Bronchial epithelial cell (primary cell): ENCODE results near the gene BLACAT1. TPM values are rescaled to one million over a fixed set of nuclear protein-coding genes. Genes with fewer than 3 reads are reported as not detected.

ENCODE experiments used
- DNase-seq: peaks from one replicate; pipeline ENCODE4 v3.0.0-alpha.2; 2010; ENCODE audit warnings: low read depth
- FAIRE-seq: peaks from 2 replicates; lab custom pipeline; 2011; peaks lifted over from hg19 to GRCh38; lab: Jason Lieb, UNC
- H3K27me3 ChIP-seq: 2 replicates; pipeline ENCODE4 v1.5.1; 2011; ENCODE audit warnings: low read length; ENCODE audit not compliant: control insufficient read depth, insufficient read depth
- H3K36me3 ChIP-seq: 2 replicates; pipeline ENCODE4 v1.5.1; 2011; ENCODE audit warnings: low read length; ENCODE audit not compliant: control insufficient read depth, insufficient read depth
- H3K4me3 ChIP-seq: 2 replicates; pipeline ENCODE4 v1.5.1; 2011; ENCODE audit warnings: mild to moderate bottlenecking, low read depth, low read length, control low read depth
- total RNA-seq: library from RNA; depleted of rRNA; stranded (reverse); fragments of >200 nt; gene quantifications from 2 replicates; pipeline ENCODE4 v1.2.1, GENCODE V29; 2014
- TF ChIP-seq, protein P1 (sequence below): IDR thresholded peaks from 2 replicates; pipeline ENCODE4 v1.5.1; 2011; ENCODE audit warnings: mild to moderate bottlenecking, moderate library complexity, low read length, control low read depth, inconsistent platforms; ENCODE audit not compliant: insufficient read depth, severe bottlenecking

Gene BLACAT1
- total RNA-seq, 1 donor from 2014 or later = 0.79 TPM

DNA sequence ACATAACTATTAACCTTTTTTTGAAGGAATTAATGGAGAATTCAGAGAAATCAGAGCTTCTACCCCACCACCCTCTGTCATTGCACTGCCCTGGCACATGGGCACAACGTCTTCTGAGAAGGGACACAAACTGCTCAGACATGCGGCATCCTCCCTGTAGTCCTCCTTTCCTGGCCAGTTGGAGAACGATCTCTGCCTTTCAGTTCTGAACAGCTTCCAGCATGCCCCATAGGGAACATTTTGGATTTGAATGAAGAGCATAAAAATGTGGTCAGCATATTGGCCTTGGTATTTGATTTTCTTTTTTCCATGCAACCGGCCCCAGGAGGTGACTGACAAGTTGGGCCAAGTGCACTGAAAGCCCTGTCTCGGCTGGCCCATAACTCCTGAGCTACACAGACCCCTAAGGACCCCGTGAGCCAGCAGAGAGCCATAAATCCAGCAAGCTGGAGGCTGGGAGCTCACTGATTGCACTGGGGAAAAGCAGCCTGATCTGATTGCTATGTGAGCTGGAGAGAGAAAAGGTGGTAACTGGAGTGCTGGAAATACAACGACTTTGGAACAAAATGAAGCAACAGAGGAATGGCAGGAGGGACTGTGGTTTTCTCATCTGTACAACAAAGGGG is 10.9 kb upstream of the BLACAT1 start:
- Histone ChIP-seq H3K36me3 (no peaks in the 10 kb centered on the region), H3K27me3 (peaks cover 4% of the 10 kb centered on the region), H3K4me3 (no peak overlapping the region)
- TF ChIP-seq, protein P1, sequence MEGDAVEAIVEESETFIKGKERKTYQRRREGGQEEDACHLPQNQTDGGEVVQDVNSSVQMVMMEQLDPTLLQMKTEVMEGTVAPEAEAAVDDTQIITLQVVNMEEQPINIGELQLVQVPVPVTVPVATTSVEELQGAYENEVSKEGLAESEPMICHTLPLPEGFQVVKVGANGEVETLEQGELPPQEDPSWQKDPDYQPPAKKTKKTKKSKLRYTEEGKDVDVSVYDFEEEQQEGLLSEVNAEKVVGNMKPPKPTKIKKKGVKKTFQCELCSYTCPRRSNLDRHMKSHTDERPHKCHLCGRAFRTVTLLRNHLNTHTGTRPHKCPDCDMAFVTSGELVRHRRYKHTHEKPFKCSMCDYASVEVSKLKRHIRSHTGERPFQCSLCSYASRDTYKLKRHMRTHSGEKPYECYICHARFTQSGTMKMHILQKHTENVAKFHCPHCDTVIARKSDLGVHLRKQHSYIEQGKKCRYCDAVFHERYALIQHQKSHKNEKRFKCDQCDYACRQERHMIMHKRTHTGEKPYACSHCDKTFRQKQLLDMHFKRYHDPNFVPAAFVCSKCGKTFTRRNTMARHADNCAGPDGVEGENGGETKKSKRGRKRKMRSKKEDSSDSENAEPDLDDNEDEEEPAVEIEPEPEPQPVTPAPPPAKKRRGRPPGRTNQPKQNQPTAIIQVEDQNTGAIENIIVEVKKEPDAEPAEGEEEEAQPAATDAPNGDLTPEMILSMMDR = no peak
- DNase-seq = no peak
- FAIRE-seq = no peak

- no peak for DNase-seq
- no peaks in the 10 kb centered on the region for H3K36me3 ChIP-seq
- no peak for FAIRE-seq
- TF ChIP-seq, protein P1 = no peak
- peaks cover 8% of the 10 kb centered on the region for H3K27me3 ChIP-seq
- no peak overlapping the region for H3K4me3 ChIP-seq
Observed at GRCh38 chr1:205465392-205465791, 9.5 kb upstream of the BLACAT1 start.

DNA sequence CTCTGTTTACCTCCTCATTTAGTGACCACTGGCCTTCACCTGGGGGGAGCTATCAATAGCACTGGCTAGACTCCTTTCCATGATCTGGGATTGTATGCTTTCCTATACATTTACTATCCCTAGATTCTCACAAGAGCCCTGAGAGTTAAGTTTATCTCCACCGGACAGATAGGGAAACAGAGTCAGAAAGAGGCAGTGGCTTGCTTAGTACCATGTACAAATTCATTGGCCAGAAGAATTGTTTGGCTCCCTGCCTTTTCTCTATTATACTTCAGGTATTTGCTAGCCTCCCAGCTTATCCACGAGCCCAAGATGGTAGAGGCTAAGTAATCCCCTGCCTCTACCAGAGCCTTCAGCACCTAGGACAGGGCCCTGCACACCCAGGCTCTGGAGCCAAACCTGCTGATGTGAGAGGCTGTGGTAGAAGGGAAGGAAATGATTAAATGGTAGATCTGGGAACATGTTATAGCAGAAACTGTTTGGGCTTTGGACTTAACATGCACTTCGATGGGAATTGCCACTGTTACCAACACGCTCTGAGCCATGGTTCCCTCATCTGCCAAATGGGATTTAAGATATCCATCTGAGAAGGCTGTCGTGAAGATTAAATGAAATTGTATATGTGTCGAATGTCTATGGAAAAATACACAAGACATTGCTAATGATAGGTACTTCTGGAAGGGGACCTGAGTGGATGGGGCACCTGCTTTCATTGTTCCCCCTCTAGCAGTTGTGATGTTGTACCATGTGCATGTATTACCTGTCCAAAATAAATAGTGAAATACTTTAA is 3.1 kb upstream of the BLACAT1 start:
- TF ChIP-seq, protein P1 = no peak
- Histone ChIP-seq H3K36me3 (no peaks in the 10 kb centered on the region), H3K4me3 (no peak overlapping the region), H3K27me3 (peaks cover 31% of the 10 kb centered on the region)
- FAIRE-seq = peak; percentile 88
- peak; percentile 61 for DNase-seq

DNA sequence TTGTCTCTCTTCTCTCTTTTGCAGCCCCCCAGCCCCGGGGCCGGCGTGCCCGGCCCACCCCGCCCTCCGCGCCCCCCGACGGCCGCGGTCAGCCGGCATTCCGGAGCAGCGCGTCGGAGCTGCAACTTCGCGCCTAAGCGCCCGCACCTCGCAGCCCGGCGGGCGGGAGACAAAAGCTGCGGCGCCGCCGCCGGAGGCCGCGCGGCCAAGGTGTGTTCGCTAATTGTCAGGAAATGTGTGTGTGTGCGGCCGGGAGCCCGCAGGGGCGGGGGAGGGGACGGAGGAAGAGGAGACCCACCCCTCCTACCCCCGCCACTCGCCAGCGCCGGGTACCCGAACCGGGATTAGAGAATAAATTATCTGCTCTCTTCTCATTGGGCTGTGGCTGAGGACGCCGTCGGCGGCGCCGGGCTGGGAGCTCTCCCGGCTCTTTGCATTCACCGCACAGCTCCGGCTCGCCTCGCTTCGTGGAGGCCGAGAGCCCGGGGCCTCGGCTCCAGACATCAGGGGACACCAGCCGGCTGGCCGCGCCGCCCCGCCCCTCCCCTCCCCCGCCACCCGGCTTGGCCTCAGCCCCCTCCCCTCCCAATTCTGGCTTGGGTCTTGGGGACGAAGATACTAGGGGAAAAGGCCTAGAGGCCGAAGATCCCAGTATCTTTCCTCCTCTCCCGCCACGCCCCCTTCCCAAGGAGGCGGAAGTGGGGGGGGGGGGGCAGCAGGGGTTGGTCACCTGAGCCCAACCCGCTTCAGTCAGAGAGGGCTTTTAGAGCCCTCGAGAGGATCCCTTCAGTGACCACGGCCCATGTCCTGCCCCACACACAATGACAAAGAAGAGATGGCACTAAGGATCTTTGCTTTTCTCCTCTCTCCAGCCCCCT is 1.3 kb upstream of the BLACAT1 start:
- DNase-seq (no peak), FAIRE-seq (no peak)
- peaks cover 43% of the 10 kb centered on the region for H3K27me3 ChIP-seq

DNA sequence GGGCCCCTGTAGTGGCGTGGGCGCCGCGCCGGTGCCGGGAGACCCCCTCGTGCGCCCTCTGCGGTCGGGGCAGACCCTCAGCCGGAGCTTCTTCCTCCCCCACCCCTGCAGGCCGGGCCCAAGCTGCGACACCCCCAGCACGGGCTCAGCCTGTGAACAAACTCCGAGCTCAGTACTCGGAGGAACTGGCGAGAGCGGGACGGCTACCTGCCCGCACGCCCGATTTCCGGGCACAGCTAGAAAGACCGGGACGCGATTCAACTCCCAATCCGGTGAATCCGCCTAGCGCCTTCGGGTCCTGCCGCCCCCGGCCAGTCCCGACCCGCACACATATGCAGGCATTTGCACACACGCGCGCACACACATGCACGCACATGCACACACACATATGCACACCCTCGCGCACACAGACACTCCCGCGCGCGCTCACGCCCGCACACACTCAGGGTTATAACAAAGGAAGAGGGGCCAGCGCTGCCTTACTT is 580 bp upstream of the BLACAT1 start:
- H3K4me3 ChIP-seq = no peak overlapping the region
- no peak for DNase-seq
- FAIRE-seq = no peak
- no peaks in the 10 kb centered on the region for H3K36me3 ChIP-seq
- TF ChIP-seq, protein P1 = no peak
- peaks cover 44% of the 10 kb centered on the region for H3K27me3 ChIP-seq

More for the DNA sequence above, 1.3 kb upstream of the BLACAT1 start:
- TF ChIP-seq, protein P1 = no peak
- H3K36me3 ChIP-seq = no peaks in the 10 kb centered on the region
- no peak overlapping the region for H3K4me3 ChIP-seq
